ENCODE data around the gene CD83. TPM values are rescaled to one million over a fixed set of nuclear protein-coding genes. Genes with fewer than 3 reads are reported as not detected.
"Not testable (repeated sequence)": the region's sequence is repeated elsewhere in the genome, so short reads cannot be mapped to it uniquely, and the experiment has no call there.

Gene CD83
- total RNA-seq, 2 donors from 2014 or later: 19.9 to 26.6 TPM

DNA sequence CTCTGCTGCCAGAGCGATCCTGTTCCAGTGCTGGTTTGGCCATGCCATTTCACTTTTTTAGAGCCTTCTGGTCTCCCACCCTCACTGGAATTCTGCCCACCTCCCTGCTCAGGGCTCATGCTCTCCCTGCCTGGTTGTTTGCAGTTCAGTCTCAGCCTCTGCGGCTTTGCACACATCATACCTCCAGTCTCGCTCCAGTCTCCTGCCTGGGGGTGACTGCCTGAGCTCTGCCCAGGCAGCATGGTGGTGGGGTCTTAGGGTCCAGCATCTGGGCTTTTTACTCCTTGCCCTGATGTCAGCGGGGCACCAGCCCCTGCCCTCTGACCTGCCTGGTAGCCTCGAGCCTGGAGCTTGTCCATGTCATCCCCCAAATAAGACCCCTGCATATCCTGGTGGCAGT, 30.9 kb downstream of the CD83 start:
- no peak for ATAC-seq (replicated peaks in 1 of 2)
- Mint-ChIP-seq H3K36me3 (ENCODE audit: insufficient read depth in 2 of 2) (no peaks in the 10 kb centered on the region), H3K9me3 (no peaks in the 10 kb centered on the region), H3K4me1 (ENCODE audit: low read depth) (peaks cover 8% of the 10 kb centered on the region), H3K4me3 (no peak overlapping the region), H3K27me3 (ENCODE audit: low read depth) (no peaks in the 10 kb centered on the region), H3K27ac (no peak overlapping the region)
- no peak for DNase-seq

DNA sequence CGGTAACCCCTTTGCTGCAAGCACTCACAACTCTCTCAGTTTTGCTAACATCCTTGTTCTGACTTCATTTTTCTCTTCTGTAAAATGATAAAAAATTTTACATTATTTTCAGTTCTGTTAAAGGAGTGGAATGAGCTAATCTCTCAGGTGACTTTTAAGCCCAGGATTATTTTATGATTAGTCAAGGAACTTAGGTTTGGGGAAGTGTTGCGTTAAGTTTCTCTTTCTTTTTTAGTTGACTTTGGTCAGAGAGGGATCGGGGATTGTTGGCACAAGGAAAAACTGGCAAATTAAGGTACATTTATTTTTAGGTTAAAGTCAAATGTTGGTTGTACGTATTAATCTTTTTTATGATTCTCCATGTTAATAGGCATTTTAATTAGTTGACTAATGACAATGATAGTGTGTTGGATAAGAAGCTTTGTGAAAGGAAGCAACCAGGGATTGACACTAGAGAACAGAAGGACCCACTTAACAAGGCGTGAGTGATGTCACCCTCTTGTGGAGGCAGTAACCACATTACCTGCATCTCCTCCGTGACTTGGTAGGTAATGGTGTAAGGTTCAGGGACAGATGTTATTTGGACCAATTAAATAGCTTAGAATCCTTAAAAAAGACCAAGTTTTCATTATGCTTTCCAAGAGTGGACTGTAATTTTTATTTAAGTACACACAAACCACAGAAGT, 31.6 kb downstream of the CD83 start:
- no peak overlapping the region for H3K27ac Mint-ChIP-seq
- no peak overlapping the region for H3K4me3 Mint-ChIP-seq
- H3K4me1 Mint-ChIP-seq (ENCODE audit: low read depth): peaks cover 8% of the 10 kb centered on the region
- no peak for ATAC-seq (replicated peaks in 1 of 2)
- H3K36me3 Mint-ChIP-seq (ENCODE audit: insufficient read depth in 2 of 2): no peaks in the 10 kb centered on the region
- no peaks in the 10 kb centered on the region for H3K27me3 Mint-ChIP-seq (ENCODE audit: low read depth)
- H3K9me3 Mint-ChIP-seq: no peaks in the 10 kb centered on the region
- DNase-seq: no peak

DNA sequence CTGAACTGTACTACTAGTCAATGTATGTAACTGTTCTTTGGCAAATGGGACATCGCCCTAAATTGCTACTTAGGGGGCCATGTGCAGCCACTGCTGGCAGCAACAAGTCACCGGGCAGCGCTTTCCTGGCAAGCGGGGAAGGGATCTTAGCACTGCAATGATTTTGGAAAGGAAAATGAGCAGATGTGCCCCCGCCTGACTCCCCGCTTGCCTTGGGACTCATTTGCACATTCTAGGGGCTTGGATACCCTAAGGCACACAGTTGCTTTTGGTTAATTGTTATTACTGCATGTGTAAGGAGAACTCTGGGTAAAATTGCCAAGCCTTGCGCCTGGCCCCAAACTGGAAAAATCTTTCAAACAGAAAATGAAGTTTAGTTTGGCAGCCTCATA, 32.2 kb downstream of the CD83 start:
- no peaks in the 10 kb centered on the region for H3K9me3 Mint-ChIP-seq

DNA sequence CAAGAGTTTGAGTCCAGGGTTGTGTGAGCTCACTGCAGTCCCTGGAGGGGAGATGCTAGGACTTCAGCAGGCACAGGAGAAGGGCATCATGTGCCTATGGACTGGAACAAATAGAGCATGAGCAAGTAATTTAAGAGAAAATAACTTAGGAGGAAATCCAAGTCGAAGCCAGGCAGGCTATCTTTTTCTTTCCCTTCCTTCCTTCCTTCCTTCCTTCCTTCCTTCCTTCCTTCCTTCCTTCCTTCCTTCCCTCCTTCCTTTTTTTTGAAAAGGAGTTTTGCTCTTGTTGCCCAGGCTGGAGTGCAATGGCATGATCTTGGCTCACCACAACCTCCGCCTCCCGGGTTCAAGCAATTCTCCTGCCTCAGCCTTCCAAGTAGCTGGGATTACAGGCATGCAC, 33.7 kb downstream of the CD83 start:
- H3K4me3 Mint-ChIP-seq; H3K27me3 Mint-ChIP-seq (ENCODE audit: low read depth): not testable (repeated sequence)

More for the DNA sequence above, 32.2 kb downstream of the CD83 start:
- H3K27me3 Mint-ChIP-seq (ENCODE audit: low read depth): no peaks in the 10 kb centered on the region
- H3K4me1 Mint-ChIP-seq (ENCODE audit: low read depth): peaks cover 3% of the 10 kb centered on the region
- no peaks in the 10 kb centered on the region for H3K36me3 Mint-ChIP-seq (ENCODE audit: insufficient read depth in 2 of 2)
- H3K4me3 Mint-ChIP-seq: no peak overlapping the region
- H3K27ac Mint-ChIP-seq: no peak overlapping the region
- no peak for ATAC-seq (replicated peaks in 1 of 2)
- no peak for DNase-seq

DNA sequence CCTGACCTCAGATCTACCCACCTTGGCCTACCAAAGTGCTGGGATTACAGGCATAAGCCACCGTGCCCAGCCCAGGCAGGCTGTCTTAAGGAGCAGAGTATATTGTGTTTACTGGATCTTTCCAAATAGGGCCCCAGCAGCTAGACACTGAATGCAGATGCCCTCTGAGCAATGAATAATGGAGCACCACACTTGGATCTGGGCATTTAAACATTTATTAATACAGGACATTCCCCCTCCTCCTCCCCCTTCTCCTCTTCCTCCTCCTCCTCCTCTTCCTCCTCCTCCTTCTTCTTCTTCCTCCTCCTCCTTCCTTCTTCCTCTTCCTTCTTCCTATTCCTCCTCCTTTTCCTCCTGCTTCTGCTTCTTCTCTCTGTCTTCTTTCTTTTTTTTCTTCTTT, 34.2 kb downstream of the CD83 start:
- DNase-seq (no peak), ATAC-seq (replicated peaks in 1 of 2) (no peak)
- Mint-ChIP-seq H3K9me3 (no peaks in the 10 kb centered on the region), H3K27ac (no peak overlapping the region), H3K27me3 (ENCODE audit: low read depth) (no peaks in the 10 kb centered on the region), H3K4me3 (no peak overlapping the region), H3K4me1 (ENCODE audit: low read depth) (no peaks in the 10 kb centered on the region), H3K36me3 (ENCODE audit: insufficient read depth in 2 of 2) (no peaks in the 10 kb centered on the region)

More for the DNA sequence above, 33.7 kb downstream of the CD83 start:
- not testable (repeated sequence) for DNase-seq; H3K36me3 Mint-ChIP-seq (ENCODE audit: insufficient read depth in 2 of 2); H3K9me3 Mint-ChIP-seq; H3K4me1 Mint-ChIP-seq (ENCODE audit: low read depth); ATAC-seq (replicated peaks in 1 of 2); H3K27ac Mint-ChIP-seq

DNA sequence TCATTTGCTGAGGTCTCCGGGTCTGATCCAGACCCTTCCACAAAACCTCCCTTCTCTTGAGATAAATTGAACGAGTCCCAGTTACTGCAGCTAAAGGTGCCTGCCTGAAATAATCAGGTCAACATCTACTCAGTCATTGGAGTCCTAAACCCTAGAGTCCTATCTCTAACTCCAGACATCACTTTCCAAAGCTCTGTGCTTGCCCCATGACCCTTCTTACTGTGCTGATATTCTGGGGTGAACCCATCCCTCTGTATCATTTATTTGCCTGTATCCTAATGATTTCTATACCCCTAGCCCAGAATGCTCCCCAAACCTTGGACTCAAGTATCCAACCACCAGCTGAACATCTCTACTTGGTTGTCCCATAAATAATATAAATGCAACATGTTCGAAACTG, 35.7 kb downstream of the CD83 start:
- H3K27ac Mint-ChIP-seq: no peak overlapping the region
- no peak overlapping the region for H3K4me3 Mint-ChIP-seq
- H3K9me3 Mint-ChIP-seq: no peaks in the 10 kb centered on the region
- H3K36me3 Mint-ChIP-seq (ENCODE audit: insufficient read depth in 2 of 2): no peaks in the 10 kb centered on the region
- DNase-seq (no peak), ATAC-seq (replicated peaks in 1 of 2) (no peak)
- no peaks in the 10 kb centered on the region for H3K4me1 Mint-ChIP-seq (ENCODE audit: low read depth)
- no peaks in the 10 kb centered on the region for H3K27me3 Mint-ChIP-seq (ENCODE audit: low read depth)

DNA sequence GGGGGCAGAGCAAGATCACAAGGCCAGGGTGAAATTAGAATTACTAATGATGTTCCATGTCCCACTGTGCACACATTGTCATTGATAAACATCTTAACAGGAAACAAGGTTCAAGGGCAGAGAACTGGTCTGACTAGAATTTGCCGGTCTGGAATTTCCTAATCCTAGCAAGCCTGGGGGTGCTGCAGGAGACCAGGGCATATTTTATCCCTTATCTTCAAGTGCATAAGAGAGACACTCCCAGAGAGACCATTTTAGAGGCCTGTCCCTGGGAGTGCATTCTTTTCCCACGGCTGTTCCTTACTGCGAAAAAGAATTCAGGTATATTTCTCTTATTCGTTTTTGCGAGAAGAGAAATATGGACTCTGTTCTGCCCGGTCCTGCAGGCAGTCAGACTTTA, 41.5 kb downstream of the CD83 start:
- ATAC-seq (replicated peaks in 1 of 2): no peak
- no peaks in the 10 kb centered on the region for H3K4me1 Mint-ChIP-seq (ENCODE audit: low read depth)

DNA sequence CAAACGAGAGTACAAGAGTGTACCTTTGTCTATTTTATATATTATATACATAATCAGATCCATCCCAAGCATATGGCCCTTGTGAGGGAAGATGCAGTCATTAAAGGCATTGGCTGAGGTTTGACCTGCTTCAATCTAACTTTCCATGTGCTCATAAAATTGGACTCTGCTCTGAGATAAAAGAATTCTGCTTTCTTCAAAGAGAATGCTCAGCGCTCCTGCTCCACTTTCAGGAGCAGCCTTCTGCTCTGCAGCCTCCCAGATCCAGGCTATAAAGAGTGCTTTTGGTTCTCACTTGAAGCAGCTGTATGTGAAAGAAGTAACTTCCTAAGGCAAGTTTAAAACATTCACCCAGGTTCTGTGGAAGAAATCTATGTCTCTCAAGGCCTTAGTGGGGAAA, 45.3 kb downstream of the CD83 start:
- peaks cover 2 to 9% of the 10 kb centered on the region in 2 donors for H3K9me3 Mint-ChIP-seq
- H3K4me3 Mint-ChIP-seq: no peak overlapping the region
- H3K27me3 Mint-ChIP-seq (ENCODE audit: low read depth): peaks cover 13% of the 10 kb centered on the region
- peaks cover 4 to 10% of the 10 kb centered on the region in 2 donors for H3K36me3 Mint-ChIP-seq (ENCODE audit: insufficient read depth in 2 of 2)
- no peaks in the 10 kb centered on the region for H3K4me1 Mint-ChIP-seq (ENCODE audit: low read depth)
- no peak for ATAC-seq (replicated peaks in 1 of 2)
- H3K27ac Mint-ChIP-seq: no peak overlapping the region
- no peak for DNase-seq

More for the DNA sequence above, 41.5 kb downstream of the CD83 start:
- DNase-seq: no peak
- Mint-ChIP-seq H3K36me3 (ENCODE audit: insufficient read depth in 2 of 2) (peaks cover 4 to 10% of the 10 kb centered on the region in 2 donors), H3K27ac (no peak overlapping the region), H3K27me3 (ENCODE audit: low read depth) (peaks cover 6% of the 10 kb centered on the region), H3K4me3 (no peak overlapping the region), H3K9me3 (peaks cover 2 to 7% of the 10 kb centered on the region in 2 donors)

DNA sequence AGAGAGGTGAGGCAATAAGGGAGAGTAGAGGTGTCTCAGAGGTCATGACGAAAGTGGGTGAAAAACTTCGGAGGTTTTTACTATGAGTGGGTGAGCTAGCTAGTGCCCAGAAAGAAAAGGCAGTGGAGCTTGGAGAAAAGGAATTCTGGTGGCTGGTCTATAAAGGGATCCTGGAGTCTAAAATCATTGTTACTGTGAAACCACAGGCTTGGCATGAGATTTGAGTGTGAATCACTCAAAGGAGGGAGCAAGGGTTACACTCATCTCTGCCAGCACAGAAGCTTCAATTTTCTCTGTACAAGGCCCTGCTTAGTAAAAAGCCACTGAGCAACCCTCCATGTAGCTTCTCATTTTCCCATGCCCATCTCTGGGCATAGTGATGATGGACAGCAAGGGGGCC, 47.5 kb downstream of the CD83 start:
- Mint-ChIP-seq H3K4me3 (no peak overlapping the region), H3K4me1 (ENCODE audit: low read depth) (no peaks in the 10 kb centered on the region), H3K27ac (no peak overlapping the region), H3K9me3 (peaks cover 4 to 13% of the 10 kb centered on the region in 2 donors), H3K36me3 (ENCODE audit: insufficient read depth in 2 of 2) (peaks cover 5 to 17% of the 10 kb centered on the region in 2 donors), H3K27me3 (ENCODE audit: low read depth) (peaks cover 13% of the 10 kb centered on the region)
- ATAC-seq (replicated peaks in 1 of 2) (no peak), DNase-seq (no peak)

DNA sequence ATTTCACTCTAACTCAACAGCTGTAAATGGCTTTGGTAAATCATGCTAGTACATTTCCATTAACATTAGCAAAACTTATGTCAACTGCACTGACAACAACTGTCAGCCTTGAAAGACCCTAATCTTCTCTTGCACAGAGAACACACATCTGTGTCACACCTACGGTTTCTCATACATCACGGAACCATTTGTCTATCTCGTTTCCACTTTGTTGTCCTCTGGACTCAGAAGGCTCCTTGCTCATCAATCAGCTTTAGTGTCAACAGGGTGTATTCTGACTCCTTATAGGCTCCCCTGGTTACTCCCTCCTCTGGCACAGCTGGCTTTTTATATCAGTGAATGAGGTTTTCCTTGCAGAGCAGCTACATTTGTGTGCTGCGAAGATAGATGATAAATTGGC, 49.3 kb downstream of the CD83 start:
- no peaks in the 10 kb centered on the region for H3K4me1 Mint-ChIP-seq (ENCODE audit: low read depth)
- peaks cover 7 to 28% of the 10 kb centered on the region in 2 donors for H3K36me3 Mint-ChIP-seq (ENCODE audit: insufficient read depth in 2 of 2)
- no peak overlapping the region for H3K4me3 Mint-ChIP-seq
- ATAC-seq (replicated peaks in 1 of 2) (peak in 1 of 2 donors; percentile 33), DNase-seq (no peak)
- peaks cover 6 to 16% of the 10 kb centered on the region in 2 donors for H3K9me3 Mint-ChIP-seq
- peaks cover 13% of the 10 kb centered on the region for H3K27me3 Mint-ChIP-seq (ENCODE audit: low read depth)
- H3K27ac Mint-ChIP-seq: no peak overlapping the region

DNA sequence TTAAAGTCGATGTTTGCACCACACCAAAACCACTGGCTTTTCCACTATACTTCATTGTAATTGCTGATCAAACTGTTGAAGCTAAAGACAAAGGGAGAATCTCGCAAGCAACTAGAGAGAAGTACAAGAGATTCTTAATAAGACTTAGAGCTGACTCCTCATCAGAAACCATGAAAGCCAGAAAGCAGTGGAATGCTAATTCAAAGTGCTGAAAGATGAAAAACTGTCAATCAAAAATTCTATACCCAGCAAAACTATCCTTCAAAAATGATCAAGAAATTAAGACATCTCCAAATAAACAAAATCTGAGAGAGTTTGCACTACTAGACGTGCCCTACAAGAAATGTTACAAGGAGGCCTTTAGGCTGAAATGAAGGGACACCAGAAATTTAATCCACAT, 52.6 kb downstream of the CD83 start:
- DNase-seq (no peak), ATAC-seq (replicated peaks in 1 of 2) (no peak)
- H3K4me1 Mint-ChIP-seq (ENCODE audit: low read depth): peaks cover 10% of the 10 kb centered on the region
- H3K9me3 Mint-ChIP-seq: peaks cover 6 to 15% of the 10 kb centered on the region in 2 donors
- peaks cover 8% of the 10 kb centered on the region for H3K27me3 Mint-ChIP-seq (ENCODE audit: low read depth)
- no peak overlapping the region for H3K4me3 Mint-ChIP-seq
- no peak overlapping the region for H3K27ac Mint-ChIP-seq
- H3K36me3 Mint-ChIP-seq (ENCODE audit: insufficient read depth in 2 of 2): peaks cover 7 to 28% of the 10 kb centered on the region in 2 donors

DNA sequence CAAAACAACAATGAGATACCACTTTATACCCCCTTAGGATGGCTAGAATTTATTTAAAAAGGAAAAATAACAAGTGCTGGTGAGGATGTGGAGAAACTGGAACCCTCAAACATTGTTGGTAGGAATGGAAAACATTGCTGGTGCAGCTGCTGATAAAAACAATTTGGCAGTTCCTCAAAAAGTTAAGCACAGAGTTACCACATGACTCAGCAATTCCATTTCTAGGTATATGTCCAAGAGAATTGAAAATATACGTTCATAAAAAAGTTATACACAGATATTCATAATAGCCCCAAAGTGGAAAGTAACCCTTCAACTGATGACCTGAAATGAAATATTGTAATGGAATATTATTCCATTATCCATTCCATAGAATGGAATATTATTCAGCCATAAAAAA, 55.0 kb downstream of the CD83 start:
- ATAC-seq (replicated peaks in 1 of 2) (no peak), DNase-seq (no peak)
- H3K4me3 Mint-ChIP-seq: no peak overlapping the region
- H3K36me3 Mint-ChIP-seq (ENCODE audit: insufficient read depth in 2 of 2): peaks cover 7 to 28% of the 10 kb centered on the region in 2 donors
- H3K4me1 Mint-ChIP-seq (ENCODE audit: low read depth): peaks cover 10% of the 10 kb centered on the region
- H3K9me3 Mint-ChIP-seq: peaks cover 6 to 15% of the 10 kb centered on the region in 2 donors
- no peaks in the 10 kb centered on the region for H3K27me3 Mint-ChIP-seq (ENCODE audit: low read depth)
- H3K27ac Mint-ChIP-seq: no peak overlapping the region

DNA sequence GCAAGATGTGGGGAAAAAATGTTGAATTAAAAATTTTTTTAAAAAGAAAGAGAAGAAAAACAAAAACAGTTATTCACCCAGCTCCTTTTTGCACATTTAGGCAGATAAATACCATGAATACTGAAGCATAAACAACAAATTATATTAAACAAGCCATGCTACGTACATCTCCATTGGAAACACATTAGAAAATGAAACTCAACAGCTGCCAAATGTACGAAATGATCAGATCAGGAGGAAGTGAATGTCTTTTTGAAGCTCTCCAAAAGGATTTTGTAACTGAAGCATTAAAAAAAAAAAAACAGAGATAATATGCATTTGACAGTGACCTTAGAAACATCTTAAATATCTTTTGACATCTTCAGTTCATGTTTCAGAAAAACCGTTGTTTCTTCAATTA, 56.7 kb downstream of the CD83 start:
- peaks cover 4 to 10% of the 10 kb centered on the region in 2 donors for H3K9me3 Mint-ChIP-seq
- no peak for ATAC-seq (replicated peaks in 1 of 2)

DNA sequence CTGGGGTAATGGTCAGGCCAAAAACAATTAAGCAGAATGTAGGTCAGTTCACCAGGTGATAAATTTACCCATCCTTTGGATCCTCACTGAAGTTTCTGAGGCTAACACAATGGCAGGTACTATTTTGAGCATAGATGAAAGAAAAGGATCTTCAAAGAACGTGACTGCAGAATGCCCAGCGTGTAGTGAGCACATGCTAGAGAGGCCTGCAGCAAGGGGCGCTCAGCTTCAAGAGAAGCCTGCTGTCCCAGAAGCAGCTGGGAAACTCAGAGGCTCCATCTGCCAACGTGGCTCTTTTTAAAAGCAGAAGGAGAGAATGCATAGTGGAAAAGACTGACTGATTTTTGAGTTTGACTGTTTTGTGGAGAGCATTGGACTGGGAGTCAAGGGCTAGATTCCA, 57.4 kb downstream of the CD83 start:
- ATAC-seq (replicated peaks in 1 of 2) (no peak), DNase-seq (no peak)
- Mint-ChIP-seq H3K4me1 (ENCODE audit: low read depth) (peaks cover 16% of the 10 kb centered on the region), H3K9me3 (peaks cover 3 to 7% of the 10 kb centered on the region in 2 donors), H3K36me3 (ENCODE audit: insufficient read depth in 2 of 2) (peaks cover 2 to 12% of the 10 kb centered on the region in 2 donors), H3K27me3 (ENCODE audit: low read depth) (no peaks in the 10 kb centered on the region), H3K27ac (no peak overlapping the region), H3K4me3 (no peak overlapping the region)

More for the DNA sequence above, 56.7 kb downstream of the CD83 start:
- DNase-seq: no peak
- H3K27me3 Mint-ChIP-seq (ENCODE audit: low read depth): no peaks in the 10 kb centered on the region
- H3K36me3 Mint-ChIP-seq (ENCODE audit: insufficient read depth in 2 of 2): peaks cover 4 to 17% of the 10 kb centered on the region in 2 donors
- H3K4me3 Mint-ChIP-seq: no peak overlapping the region
- peaks cover 10% of the 10 kb centered on the region for H3K4me1 Mint-ChIP-seq (ENCODE audit: low read depth)
- H3K27ac Mint-ChIP-seq: no peak overlapping the region

Measured in activated T-cell treated with anti-CD3 and anti-CD28 coated beads, Interleukin-2, amount 50 U/mL, for 72 hours (primary cell).